GM12873 (cell line): ENCODE measurements around the gene CD34.

Experiments
- TF ChIP-seq, protein P1 (sequence below): IDR thresholded peaks from 2 replicates; pipeline ENCODE4 v1.5.1; 2012; ENCODE audit warnings: low read depth, mild to moderate bottlenecking, moderate library complexity, low read length, control low read depth; ENCODE audit not compliant: insufficient read depth; ENCODE audit errors: missing control alignments

CD34 gene

DNA sequence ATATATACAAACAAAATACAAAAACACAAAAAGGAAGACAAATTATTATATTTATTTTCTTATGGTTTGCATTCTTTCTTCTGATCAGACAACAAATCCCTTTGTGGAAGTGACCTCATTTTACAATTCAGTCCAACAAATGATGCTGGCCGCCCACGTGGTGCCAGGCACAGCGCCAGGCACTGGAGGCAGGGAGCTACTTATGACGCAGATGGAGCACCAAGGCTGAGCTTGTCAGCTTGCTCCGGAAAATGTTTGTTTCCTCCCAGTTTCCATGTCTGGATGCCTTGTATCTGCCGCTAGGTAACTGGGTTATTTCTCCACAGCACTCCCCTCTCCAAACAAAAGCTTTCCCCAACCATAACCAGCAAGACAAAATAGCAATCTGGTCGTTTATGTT, 30.7 kb upstream of the CD34 start:
- TF ChIP-seq, protein P1, sequence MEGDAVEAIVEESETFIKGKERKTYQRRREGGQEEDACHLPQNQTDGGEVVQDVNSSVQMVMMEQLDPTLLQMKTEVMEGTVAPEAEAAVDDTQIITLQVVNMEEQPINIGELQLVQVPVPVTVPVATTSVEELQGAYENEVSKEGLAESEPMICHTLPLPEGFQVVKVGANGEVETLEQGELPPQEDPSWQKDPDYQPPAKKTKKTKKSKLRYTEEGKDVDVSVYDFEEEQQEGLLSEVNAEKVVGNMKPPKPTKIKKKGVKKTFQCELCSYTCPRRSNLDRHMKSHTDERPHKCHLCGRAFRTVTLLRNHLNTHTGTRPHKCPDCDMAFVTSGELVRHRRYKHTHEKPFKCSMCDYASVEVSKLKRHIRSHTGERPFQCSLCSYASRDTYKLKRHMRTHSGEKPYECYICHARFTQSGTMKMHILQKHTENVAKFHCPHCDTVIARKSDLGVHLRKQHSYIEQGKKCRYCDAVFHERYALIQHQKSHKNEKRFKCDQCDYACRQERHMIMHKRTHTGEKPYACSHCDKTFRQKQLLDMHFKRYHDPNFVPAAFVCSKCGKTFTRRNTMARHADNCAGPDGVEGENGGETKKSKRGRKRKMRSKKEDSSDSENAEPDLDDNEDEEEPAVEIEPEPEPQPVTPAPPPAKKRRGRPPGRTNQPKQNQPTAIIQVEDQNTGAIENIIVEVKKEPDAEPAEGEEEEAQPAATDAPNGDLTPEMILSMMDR: no peak

GRCh38 chr1:207938016-207938415, 27.1 kb upstream of the CD34 start:
- TF ChIP-seq, protein P1: no peak

GRCh38 chr1:207937204-207937603, 26.3 kb upstream of the CD34 start:
- TF ChIP-seq, protein P1: no peak

DNA sequence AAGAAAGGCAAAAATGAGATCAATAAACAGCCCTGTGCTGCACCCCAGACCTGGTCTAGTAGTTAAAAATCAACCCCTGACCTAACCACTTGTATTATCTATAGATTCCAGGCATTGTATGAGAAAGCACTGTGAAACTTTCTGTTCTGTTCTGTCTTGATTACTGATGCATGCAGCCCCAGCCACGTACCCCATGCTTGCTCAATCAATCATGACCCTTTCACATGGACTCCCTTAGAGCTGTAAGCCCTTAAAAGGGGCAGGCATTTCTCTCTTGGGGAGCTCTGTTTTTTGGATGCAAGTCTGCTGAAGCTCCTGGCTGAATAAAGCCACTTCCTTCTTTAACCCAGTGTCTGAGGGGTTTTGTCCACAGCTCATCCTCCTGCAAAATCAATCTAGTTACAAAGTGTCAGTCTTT, 24.2 kb upstream of the CD34 start:
- TF ChIP-seq, protein P1: no peak

- TF ChIP-seq, protein P1: no peak
These were observed 22.4 kb upstream of the CD34 start for GRCh38 chr1:207933205-207933800.

GRCh38 chr1:207926984-207927383, 16.1 kb upstream of the CD34 start:
- TF ChIP-seq, protein P1: no peak

- TF ChIP-seq, protein P1: no peak
These were observed 14.3 kb upstream of the CD34 start for GRCh38 chr1:207925210-207925609.
